Measurements from ENCODE around the gene PIAS4.

PIAS4 gene

GRCh38 chr19:3977242-3978143 is 30.0 kb upstream of the PIAS4 start:
- DNase-seq, result peak; percentile 62

DNA sequence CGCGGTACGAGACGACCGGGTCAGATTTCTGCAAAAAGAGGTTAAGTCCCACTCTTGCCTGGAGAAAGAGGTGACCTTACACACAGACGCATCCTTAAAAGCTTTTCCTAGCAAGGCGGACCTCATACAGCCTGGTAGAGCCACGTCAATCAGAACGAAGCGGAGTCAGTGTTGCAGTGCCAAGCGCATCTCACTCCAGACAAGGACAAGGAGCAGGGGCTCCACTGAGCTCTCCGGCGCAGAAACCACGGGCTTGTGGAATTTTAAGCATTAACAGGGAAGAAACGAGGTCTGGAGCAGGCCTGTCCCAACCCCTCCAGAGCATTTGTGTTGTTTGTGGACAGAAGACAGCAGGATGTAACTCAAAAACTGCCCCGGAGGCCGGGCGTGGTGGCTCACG is 29.4 kb upstream of the PIAS4 start:
- DNase-seq, result no peak

GRCh38 chr19:3979289-3979673 is 28.3 kb upstream of the PIAS4 start:
- peak; percentile 60 for DNase-seq

GRCh38 chr19:3979674-3980352 is 27.7 kb upstream of the PIAS4 start:
- peak; percentile 67 for DNase-seq

- peak; percentile 62 for DNase-seq
Observed at GRCh38 chr19:3980353-3981251, 26.9 kb upstream of the PIAS4 start.

GRCh38 chr19:3981373-3981735 is 26.2 kb upstream of the PIAS4 start:
- no peak for DNase-seq

GRCh38 chr19:3981736-3982681 is 25.5 kb upstream of the PIAS4 start:
- peak; percentile 65 for DNase-seq

- DNase-seq, result peak; percentile 65
Observed at GRCh38 chr19:3982701-3983541, 24.6 kb upstream of the PIAS4 start.

GRCh38 chr19:3983542-3983914 is 24.0 kb upstream of the PIAS4 start:
- DNase-seq, result no peak

DNA sequence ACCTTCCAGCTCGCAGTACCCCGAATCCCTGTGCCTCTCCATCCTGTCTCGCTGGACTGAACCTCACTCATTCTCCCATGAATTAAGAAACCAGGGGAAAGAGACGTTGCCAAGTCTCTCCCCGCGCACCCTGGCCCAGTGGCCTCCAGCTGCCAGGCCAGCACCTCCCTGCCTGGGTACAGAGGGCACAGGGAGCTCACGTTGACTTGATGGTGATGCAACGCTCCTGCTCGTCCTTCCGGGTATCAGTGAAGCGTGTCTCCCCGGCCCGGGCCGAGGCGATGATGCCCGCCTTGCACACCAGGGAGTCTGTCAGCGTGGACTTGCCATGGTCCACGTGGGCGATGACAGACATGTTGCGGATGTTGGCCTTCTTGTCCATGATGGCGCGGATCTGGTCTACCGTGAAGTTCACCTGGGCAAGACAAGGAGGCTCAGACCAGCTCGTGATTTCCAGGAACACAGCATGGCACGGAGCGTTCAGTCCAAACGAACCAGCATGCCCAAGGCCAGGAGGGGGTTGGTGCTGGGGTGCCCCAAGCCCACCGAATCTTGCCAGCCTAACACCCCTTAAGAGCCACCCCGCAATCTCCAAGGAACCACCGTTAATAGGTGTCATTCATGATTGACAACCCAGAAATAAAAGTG is 23.5 kb upstream of the PIAS4 start:
- peak; percentile 73 for DNase-seq

GRCh38 chr19:3984584-3984907 is 23.0 kb upstream of the PIAS4 start:
- no peak for DNase-seq

- DNase-seq, result peak; percentile 97
Observed at GRCh38 chr19:3984908-3985642, 22.5 kb upstream of the PIAS4 start, which contains the start of gene EEF2. EEF2 (minus strand) TSS chr19:3985463; CDS start chr19:3985380, 83 bp downstream.

DNA sequence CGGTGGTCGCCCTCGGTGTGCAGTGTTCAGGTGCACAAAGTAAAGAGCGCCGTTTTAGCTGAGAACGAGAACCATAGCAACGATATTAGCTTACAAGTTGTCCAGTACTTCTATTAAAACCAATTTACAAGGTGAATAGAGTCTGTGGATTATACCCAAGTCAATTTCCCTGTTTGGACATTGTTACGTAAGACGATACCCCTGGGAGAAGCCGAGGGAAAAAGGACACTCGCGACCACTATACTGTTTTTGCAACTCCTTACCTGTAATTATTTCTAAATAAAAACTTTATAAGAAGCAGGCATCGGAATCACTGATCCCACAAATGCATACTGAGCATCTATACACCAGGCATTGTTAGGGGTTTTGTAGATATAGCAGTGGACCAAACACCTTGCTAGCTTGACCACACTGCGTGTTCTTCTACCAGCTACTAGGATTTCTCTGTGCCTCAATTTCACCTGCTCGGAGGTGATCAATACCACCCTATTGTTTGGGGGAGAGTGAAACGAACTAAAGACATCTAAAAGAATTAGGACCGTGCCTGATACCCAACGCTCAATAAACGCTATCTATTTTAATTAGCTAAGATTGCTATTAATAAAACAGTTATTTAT is 21.8 kb upstream of the PIAS4 start:
- no peak for DNase-seq

GRCh38 chr19:3986260-3987041 is 21.1 kb upstream of the PIAS4 start:
- peak; percentile 78 for DNase-seq

GRCh38 chr19:3987619-3988371 is 19.7 kb upstream of the PIAS4 start:
- DNase-seq, result peak; percentile 93

DNA sequence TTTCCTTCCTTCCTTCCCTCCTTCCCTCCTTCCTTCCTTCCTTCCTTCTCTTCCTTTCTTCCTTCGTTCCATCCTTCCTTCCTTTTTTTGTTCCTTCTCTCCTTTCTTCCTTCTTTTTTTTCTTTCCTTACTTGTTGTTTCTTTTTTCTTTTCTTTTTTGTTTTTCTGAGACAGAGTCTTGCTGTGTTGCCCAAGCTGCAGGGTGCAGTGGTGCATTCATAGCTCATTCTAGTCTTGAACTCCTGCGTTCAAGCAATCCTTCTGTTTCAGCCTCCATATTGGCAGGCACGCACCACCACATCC is 16.8 kb upstream of the PIAS4 start:
- DNase-seq, result no peak

GRCh38 chr19:3995607-3996006 is 11.9 kb upstream of the PIAS4 start:
- DNase-seq, result no peak

Measured in activated CD8-positive, alpha-beta memory T cell treated with anti-CD3 and anti-CD28 coated beads, Interleukin-2, amount 50 U/mL, for 48 hours (primary cell).